A549 (cell line): ENCODE measurements around the gene ZBP1. TPM values are rescaled to one million over a fixed set of nuclear protein-coding genes. Genes with fewer than 3 reads are reported as not detected.
A peak's percentile ranks its signal among the peaks of the same experiment; 100 is the strongest.

Experiments
- ATAC-seq, 2 experiments: fragments of 200-7000 bp in 1 of 2; fragments of >200 bp in 1 of 2; cut with Nextera tagmentation in 1 of 2; cut with Tn5 transposase in 1 of 2; 3 replicates each; pipeline versions ENCODE4 v1.8.0 to v1.9.1; 2018 to 2020; ENCODE audit warnings: mild to moderate bottlenecking in 1 of 2, moderate library complexity in 1 of 2
- CTCF ChIA-PET: fragments of 300-600 bp; sonication (Branson Sonifier 250); formaldehyde crosslinking; extraction: SDS; loops from one replicate; lab custom pipeline; 2021; ENCODE audit warnings: antibody characterized with exemption, inconsistent platforms; lab: Yijun Ruan, JAX
- POLR2A ChIA-PET: fragments of 350-600 bp; formaldehyde crosslinking; extraction: SDS; loops from one replicate; lab custom pipeline; 2021; ENCODE audit warnings: antibody characterized with exemption, inconsistent platforms; lab: Yijun Ruan, JAX
- DNase-seq, 2 experiments: peaks; one replicate each; pipeline versions ENCODE4 v3.0.0 to v3.0.0-alpha.2; 2011 to 2016; ENCODE audit warnings: low read depth in 1 of 2, low spot score in 1 of 2
- FAIRE-seq: peaks from 2 replicates; lab custom pipeline; 2011; peaks lifted over from hg19 to GRCh38; lab: Jason Lieb, UNC
- H3K27ac ChIP-seq, 2 experiments: fragments of >200 bp; sonication (Bioruptor Twin); formaldehyde crosslinking; 3 replicates each; pipeline ENCODE4 v1.5.1; 2016 to 2017
- H3K4me1 ChIP-seq: fragments of >200 bp; sonication (Bioruptor Twin); formaldehyde crosslinking; 3 replicates; pipeline ENCODE4 v1.6.1; 2016
- H3K4me2 ChIP-seq: fragments of >200 bp; sonication (Bioruptor Twin); formaldehyde crosslinking; 3 replicates; pipeline ENCODE4 v1.6.1; 2016
- H3K4me3 ChIP-seq: fragments of >200 bp; sonication (Bioruptor Twin); formaldehyde crosslinking; 3 replicates; pipeline ENCODE4 v1.5.1; 2016
- H3K9me3 ChIP-seq: fragments of >200 bp; sonication (Bioruptor Twin); formaldehyde crosslinking; 3 replicates; pipeline ENCODE4 v1.6.1; 2016
- BHLHE40 ChIP-seq: IDR thresholded peaks from 2 replicates; pipeline ENCODE4 v1.6.1; 2012; ENCODE audit warnings: low read depth, low read length, inconsistent platforms
- CTCF ChIP-seq: fragments of >200 bp; sonication (Bioruptor Twin); formaldehyde crosslinking; IDR thresholded peaks from 3 replicates; pipeline ENCODE4 v1.5.1; 2016
- EHF ChIP-seq: fragments of 250-450 bp; sonication (Bioruptor Pico); IDR thresholded peaks from 2 replicates; pipeline ENCODE4 v1.5.0; 2020; ENCODE audit warnings: mild to moderate bottlenecking
- EHMT2 ChIP-seq: fragments of 200-600 bp; sonication (generic); IDR thresholded peaks from 2 replicates; pipeline ENCODE4 v1.6.1; 2016; ENCODE audit warnings: antibody characterized with exemption, low read depth, mild to moderate bottlenecking, moderate library complexity
- ESRRA ChIP-seq: fragments of 150-350 bp; IDR thresholded peaks from 2 replicates; pipeline ENCODE4 v1.6.1; 2014; ENCODE audit warnings: mild to moderate bottlenecking, low read length, borderline replicate concordance
- FOSL2 ChIP-seq, 2 experiments: fragments of 450-650 bp in 1 of 2; fragments of >200 bp in 1 of 2; sonication (Bioruptor Twin) in 1 of 2; formaldehyde crosslinking; IDR thresholded peaks; 2 replicates each; pipeline versions ENCODE4 v1.5.0 to v1.6.1; 2016 to 2020; ENCODE audit warnings: mild to moderate bottlenecking in 1 of 2, moderate library complexity in 1 of 2
- FOXS1 ChIP-seq: fragments of 250-450 bp; sonication (Bioruptor Pico); IDR thresholded peaks from 2 replicates; pipeline ENCODE4 v1.5.0; 2020; ENCODE audit warnings: mild to moderate bottlenecking, moderate library complexity
- JUN ChIP-seq, 2 experiments: fragments of >200 bp; sonication (Bioruptor Twin); formaldehyde crosslinking; IDR thresholded peaks; 2 replicates in 1 of 2; 3 replicates in 1 of 2; pipeline ENCODE4 v1.6.1; 2016 to 2017
- MYC ChIP-seq: IDR thresholded peaks from 2 replicates; pipeline ENCODE4 v1.6.1; 2012; ENCODE audit warnings: mild to moderate bottlenecking, inconsistent platforms, low read length, improper control_type of control experiment, borderline replicate concordance
- NFE2L2 ChIP-seq: fragments of 150-350 bp; conservative IDR thresholded peaks from 2 replicates; pipeline ENCODE4 v1.6.1; 2014; ENCODE audit warnings: low read length
- RAD21 ChIP-seq, 2 experiments: fragments of >200 bp in 1 of 2; sonication (Bioruptor Twin) in 1 of 2; formaldehyde crosslinking in 1 of 2; IDR thresholded peaks in 1 of 2; conservative IDR thresholded peaks in 1 of 2; 2 replicates in 1 of 2; 3 replicates in 1 of 2; pipeline ENCODE4 v1.6.1; 2012 to 2018; ENCODE audit warnings: inconsistent platforms in 1 of 2
- RNF2 ChIP-seq: fragments of 200-600 bp; sonication (generic); IDR thresholded peaks from 2 replicates; pipeline ENCODE4 v1.6.1; 2016; ENCODE audit warnings: low read depth, mild to moderate bottlenecking, antibody characterized with exemption, moderate library complexity, borderline replicate concordance
- SMC3 ChIP-seq: fragments of >200 bp; sonication (Bioruptor Twin); formaldehyde crosslinking; IDR thresholded peaks from 3 replicates; pipeline ENCODE4 v1.6.1; 2018; ENCODE audit warnings: inconsistent platforms
- ZSCAN20 ChIP-seq: fragments of 250-450 bp; sonication (Bioruptor Pico); IDR thresholded peaks from 2 replicates; pipeline ENCODE4 v1.8.0; 2022; ENCODE audit warnings: mild to moderate bottlenecking, moderate library complexity
- WGBS: methylation state at CpG from one replicate; pipeline ENCODE4 v1.1.6; 2017; ENCODE audit errors: missing lambda C conversion rate; 5-methylcytosine and 5-hydroxymethylcytosine counted together
- polyA plus RNA-seq, 4 experiments: library from polyadenylated mRNA; depleted of rRNA in 3 of 4; stranded (reverse); fragments of >200 nt; fragmentation: RNase III in 1 of 4; extraction: RNeasy Plus Mini Kit Qiagen cat#74134 plus additional on column Dnase treatment in 1 of 4; gene quantifications; 2 replicates in 3 of 4; 3 replicates in 1 of 4; pipeline ENCODE4 v1.2.3, GENCODE V29; 2011 to 2017
- TF ChIP-seq, protein P1 (sequence below): fragments of 250-450 bp; sonication (Bioruptor Pico); IDR thresholded peaks from 2 replicates; pipeline ENCODE4 v1.5.0; 2021; ENCODE audit warnings: mild to moderate bottlenecking, moderate library complexity, borderline replicate concordance

ZBP1 gene
- polyA plus RNA-seq, 2 of the 4 experiments (the other 2 are of a cell fraction) = 0.05 TPM; not detected in 1

GRCh38 chr20:57625181-57625958, 5.1 kb upstream of the ZBP1 start:
- ATAC-seq = no peak
- FAIRE-seq = no peak
- Histone ChIP-seq H3K9me3 (peaks cover 5% of the 10 kb centered on the region; the same call in 2 of the 3 replicates), H3K4me1 (peaks cover 18% of the 10 kb centered on the region), H3K4me2 (no peak overlapping the region), H3K27ac (no peak overlapping the region; a peak in 1 of 6 replicates), H3K4me3 (no peak overlapping the region)
- no peak for DNase-seq
- TF ChIP-seq EHF (CRISPR knock-in tag) (no peak), SMC3 (no peak)
- TF ChIP-seq, all 56 proteins: peak for 0
- 64% methylated on average over 7 of the region's 7 CpGs for WGBS
- ChIA-PET POLR2A (no interaction called here), CTCF (interaction anchor here (4.3 to 8.7 kb wide), 3 partner anchors 29 to 584 kb away, joined by 28 to 109 read pairs (median 47); no protein-coding TSS in a partner anchor)

DNA sequence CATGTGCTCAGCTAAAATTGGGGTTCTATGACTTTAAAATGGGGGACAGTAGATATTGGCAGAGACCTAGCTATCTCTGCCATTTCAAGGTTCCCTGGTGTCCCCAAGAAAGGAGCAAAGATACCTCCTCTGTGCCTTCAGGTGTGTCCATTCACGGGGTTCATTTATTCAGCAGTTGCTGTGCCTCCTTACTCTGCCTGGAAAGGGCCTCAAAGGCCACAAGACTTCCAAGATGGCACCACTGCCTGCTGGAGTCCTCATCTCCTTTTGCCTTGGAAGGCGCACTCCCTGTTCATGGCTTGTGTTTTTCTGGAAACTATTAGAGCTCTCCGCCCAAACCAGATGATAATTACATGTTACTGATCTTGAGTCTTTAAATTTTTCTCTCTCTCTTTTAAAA, 3.9 kb upstream of the ZBP1 start:
- ChIA-PET CTCF (interaction anchor here (0.9 to 8.7 kb wide), 9 partner anchors 9 to 585 kb away, joined by 4 to 109 read pairs (median 27); no protein-coding TSS in a partner anchor), POLR2A (no interaction called here)
- WGBS = 71% methylated on average over 3 of the region's 3 CpGs

GRCh38 chr20:57622579-57623381, 2.6 kb upstream of the ZBP1 start:
- peak overlapping the region; percentile 67 to 82 for H3K27ac ChIP-seq

More for the DNA sequence above, 3.9 kb upstream of the ZBP1 start:
- FAIRE-seq (no peak), DNase-seq (no peak), ATAC-seq (no peak)
- Histone ChIP-seq H3K4me3 (no peak overlapping the region), H3K27ac (peak overlapping the region in 1 of 2 experiments; percentile 82; a peak in 1 of 6 replicates), H3K4me2 (no peak overlapping the region), H3K9me3 (peaks cover 5% of the 10 kb centered on the region; the same call in 2 of the 3 replicates), H3K4me1 (peaks cover 18% of the 10 kb centered on the region)
- TF ChIP-seq ZSCAN20 (CRISPR knock-in tag) (no peak), MYC (no peak), EHMT2 (no peak), BHLHE40 (no peak), FOXS1 (no peak), RNF2 (no peak), ESRRA (no peak)
- TF ChIP-seq, protein P1, sequence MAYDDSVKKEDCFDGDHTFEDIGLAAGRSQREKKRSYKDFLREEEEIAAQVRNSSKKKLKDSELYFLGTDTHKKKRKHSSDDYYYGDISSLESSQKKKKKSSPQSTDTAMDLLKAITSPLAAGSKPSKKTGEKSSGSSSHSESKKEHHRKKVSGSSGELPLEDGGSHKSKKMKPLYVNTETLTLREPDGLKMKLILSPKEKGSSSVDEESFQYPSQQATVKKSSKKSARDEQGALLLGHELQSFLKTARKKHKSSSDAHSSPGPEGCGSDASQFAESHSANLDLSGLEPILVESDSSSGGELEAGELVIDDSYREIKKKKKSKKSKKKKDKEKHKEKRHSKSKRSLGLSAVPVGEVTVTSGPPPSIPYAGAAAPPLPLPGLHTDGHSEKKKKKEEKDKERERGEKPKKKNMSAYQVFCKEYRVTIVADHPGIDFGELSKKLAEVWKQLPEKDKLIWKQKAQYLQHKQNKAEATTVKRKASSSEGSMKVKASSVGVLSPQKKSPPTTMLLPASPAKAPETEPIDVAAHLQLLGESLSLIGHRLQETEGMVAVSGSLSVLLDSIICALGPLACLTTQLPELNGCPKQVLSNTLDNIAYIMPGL (CRISPR knock-in tag) = no peak

More at GRCh38 chr20:57622579-57623381, 2.6 kb upstream of the ZBP1 start:
- ChIA-PET POLR2A (interaction anchor here (0.8 to 1.3 kb wide), 6 partner anchors 16 to 557 kb away, joined by 3 to 4 read pairs (median 3); partner anchors contain the start of gene PMEPA1), CTCF (interaction anchor here (0.6 to 8.7 kb wide), 74 partner anchors 9 to 1833 kb away, joined by 3 to 109 read pairs (median 4); no protein-coding TSS in a partner anchor)
- H3K4me3 ChIP-seq = no peak overlapping the region
- FAIRE-seq (no peak), DNase-seq (peak; percentile 88 to 91), ATAC-seq (peak; percentile 90 to 98)
- 28% methylated on average over 14 of the region's 14 CpGs for WGBS
- peaks cover 25% of the 10 kb centered on the region for H3K4me1 ChIP-seq
- peaks cover 5% of the 10 kb centered on the region; the same call in 2 of the 3 replicates for H3K9me3 ChIP-seq
- peak overlapping the region; percentile 64 for H3K4me2 ChIP-seq
- TF ChIP-seq FOSL2 (IDR thresholded peaks at IDR 0.05) (no peak), FOSL2 (CRISPR knock-in tag; IDR thresholded peaks at IDR 0.05) (peak; percentile 55), SMC3 (peak; percentile 95), JUN (IDR thresholded peaks at IDR 0.05) (0 out of 5 replicates have a peak, but pooled peaks of 1 of the 2 experiments have one; percentile 26), RAD21 (conservative IDR thresholded peaks at IDR 0.05 in 1 of 2, IDR thresholded peaks at IDR 0.05 in 1 of 2) (peak; percentile 95 to 96), CTCF (peak; percentile 87), NFE2L2 (no peak)
